ENCODE results near the gene SLIT1. TPM values are rescaled to one million over a fixed set of nuclear protein-coding genes. Genes with fewer than 3 reads are reported as not detected.

Gene SLIT1
- total RNA-seq, 1 donor from 2014 or later: 0.12 TPM

DNA sequence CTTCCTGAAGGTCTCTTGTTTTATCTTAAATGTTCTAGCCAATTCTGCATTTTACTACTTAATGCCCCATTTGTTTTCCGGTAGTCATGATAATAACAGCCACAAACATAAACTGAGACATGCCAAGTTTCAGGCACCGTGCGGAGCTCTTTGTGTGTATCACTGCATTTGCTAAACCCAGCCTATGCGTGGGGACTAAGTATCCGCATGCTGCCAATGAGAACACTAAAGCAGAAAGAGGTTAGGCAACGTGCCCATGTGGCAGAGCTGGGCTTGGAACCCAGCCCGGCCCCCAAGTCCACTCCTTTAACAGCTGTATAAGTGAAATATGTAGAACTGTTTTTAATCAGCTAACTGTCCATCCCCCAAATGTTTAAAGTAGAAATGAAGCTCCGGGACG is 54.1 kb downstream of the SLIT1 start:
- no peak for DNase-seq (ENCODE audit: low read depth)
- TF ChIP-seq, protein P1, sequence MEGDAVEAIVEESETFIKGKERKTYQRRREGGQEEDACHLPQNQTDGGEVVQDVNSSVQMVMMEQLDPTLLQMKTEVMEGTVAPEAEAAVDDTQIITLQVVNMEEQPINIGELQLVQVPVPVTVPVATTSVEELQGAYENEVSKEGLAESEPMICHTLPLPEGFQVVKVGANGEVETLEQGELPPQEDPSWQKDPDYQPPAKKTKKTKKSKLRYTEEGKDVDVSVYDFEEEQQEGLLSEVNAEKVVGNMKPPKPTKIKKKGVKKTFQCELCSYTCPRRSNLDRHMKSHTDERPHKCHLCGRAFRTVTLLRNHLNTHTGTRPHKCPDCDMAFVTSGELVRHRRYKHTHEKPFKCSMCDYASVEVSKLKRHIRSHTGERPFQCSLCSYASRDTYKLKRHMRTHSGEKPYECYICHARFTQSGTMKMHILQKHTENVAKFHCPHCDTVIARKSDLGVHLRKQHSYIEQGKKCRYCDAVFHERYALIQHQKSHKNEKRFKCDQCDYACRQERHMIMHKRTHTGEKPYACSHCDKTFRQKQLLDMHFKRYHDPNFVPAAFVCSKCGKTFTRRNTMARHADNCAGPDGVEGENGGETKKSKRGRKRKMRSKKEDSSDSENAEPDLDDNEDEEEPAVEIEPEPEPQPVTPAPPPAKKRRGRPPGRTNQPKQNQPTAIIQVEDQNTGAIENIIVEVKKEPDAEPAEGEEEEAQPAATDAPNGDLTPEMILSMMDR (conservative IDR thresholded peaks at IDR 0.05; ENCODE audit: low read depth, low read length): no peak
- no peak overlapping the region for H3K4me3 ChIP-seq (ENCODE audit: low read depth, low read length)

DNA sequence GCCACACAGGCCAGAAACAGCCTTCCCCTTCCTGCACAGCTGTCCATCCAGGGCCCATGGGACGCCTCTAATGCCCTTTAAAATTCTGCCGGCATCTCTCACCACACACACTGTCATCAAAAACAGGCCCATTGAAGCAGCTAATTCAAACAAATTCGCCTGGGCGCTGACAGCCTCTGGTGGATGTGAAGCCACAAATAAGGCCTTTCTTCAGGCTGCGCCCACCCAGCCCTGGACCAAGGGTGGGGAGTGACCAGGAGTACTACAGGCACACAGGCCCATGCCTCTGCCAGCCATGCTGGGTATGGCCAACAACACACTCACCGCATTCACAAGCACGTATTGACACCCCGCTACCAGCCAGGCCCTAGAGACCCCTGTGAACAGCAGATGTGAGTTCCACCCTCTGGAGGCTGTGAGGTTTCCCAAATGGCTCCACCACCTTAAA is 54.6 kb downstream of the SLIT1 start:
- DNase-seq (ENCODE audit: low read depth): no peak
- no peak overlapping the region for H3K4me3 ChIP-seq (ENCODE audit: low read depth, low read length)
- TF ChIP-seq, protein P1 (conservative IDR thresholded peaks at IDR 0.05; ENCODE audit: low read depth, low read length): no peak

DNA sequence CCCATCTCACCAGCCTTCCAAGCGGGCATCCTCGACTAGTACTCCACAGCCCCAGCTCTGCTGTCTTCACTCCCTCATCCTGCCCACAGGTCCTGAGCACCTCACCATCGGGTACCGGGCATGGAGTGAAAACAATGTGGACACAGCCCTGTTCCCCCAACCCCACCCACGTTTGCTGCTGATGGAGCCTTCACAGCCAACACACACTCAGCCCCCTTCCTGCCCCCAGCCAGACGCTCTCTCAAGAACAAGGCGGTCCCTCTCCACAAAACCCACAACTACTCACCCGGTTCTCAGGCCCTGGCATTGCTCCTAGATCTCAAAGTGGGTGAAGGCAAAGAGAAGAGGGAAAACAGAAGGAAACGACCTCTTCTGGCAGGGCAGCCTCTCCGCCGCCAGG is 56.1 kb downstream of the SLIT1 start:
- no peak overlapping the region for H3K4me3 ChIP-seq (ENCODE audit: low read depth, low read length)

DNA sequence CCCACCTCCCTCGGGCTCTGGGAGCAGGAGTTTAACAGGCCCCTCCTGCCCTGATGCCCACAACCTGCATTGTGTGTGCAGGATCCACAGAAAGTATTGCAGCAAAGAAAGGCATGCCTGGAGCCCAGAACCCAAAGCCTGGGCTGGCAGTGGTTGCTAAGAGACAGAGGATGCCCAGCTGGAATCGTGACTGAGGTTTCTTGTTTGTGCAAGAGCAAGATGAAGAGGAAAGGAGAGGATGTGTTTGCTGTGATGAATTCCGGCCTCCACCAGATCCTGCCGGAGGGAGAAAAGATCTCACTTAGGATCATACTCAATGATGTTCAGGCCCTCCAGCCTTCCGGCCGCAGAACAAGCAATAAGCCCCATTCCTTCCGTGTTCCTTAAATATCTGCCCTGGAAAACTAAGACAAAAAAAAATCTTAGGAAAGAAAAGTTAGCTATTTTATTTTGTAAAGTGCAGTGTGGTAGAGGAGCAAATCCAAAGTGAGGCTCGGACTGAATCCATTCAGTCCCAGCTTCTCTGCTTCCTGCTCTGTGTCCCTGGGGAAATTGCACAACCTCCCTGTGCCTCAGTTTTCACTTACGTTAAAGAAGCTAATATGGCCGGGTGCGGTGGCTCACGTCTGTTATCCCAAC is 57.1 kb downstream of the SLIT1 start:
- TF ChIP-seq, protein P1 (conservative IDR thresholded peaks at IDR 0.05; ENCODE audit: low read depth, low read length): no peak
- DNase-seq (ENCODE audit: low read depth): no peak
- no peak overlapping the region for H3K4me3 ChIP-seq (ENCODE audit: low read depth, low read length)

More for the DNA sequence above, 56.1 kb downstream of the SLIT1 start:
- no peak for DNase-seq (ENCODE audit: low read depth)
- TF ChIP-seq, protein P1 (conservative IDR thresholded peaks at IDR 0.05; ENCODE audit: low read depth, low read length): no peak

- TF ChIP-seq, protein P1 (conservative IDR thresholded peaks at IDR 0.05; ENCODE audit: low read depth, low read length): no peak
- H3K4me3 ChIP-seq (ENCODE audit: low read depth, low read length): no peak overlapping the region
- DNase-seq (ENCODE audit: low read depth): no peak
These were observed 57.7 kb downstream of the SLIT1 start for GRCh38 chr10:97128039-97128492.

DNA sequence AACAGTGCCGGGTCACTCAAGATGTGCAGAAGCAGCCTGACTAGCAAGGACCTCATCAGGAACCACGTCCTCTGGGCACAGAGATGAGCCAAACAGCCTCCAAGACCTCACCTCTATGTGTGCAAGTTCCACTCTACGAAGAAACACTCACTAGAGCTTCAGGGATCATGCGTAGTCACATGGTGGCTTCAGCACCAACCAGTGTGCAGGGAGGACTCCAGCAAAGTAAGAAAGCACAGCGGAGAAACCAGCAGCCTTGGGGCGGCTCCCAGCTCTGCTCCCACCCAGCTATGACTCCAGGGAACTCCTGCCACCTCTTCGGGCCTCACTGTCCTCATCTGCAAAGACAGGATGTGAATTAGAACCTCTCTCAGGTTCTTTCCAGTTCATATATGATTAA is 58.2 kb downstream of the SLIT1 start:
- no peak for DNase-seq (ENCODE audit: low read depth)
- no peak overlapping the region for H3K4me3 ChIP-seq (ENCODE audit: low read depth, low read length)
- TF ChIP-seq, protein P1 (conservative IDR thresholded peaks at IDR 0.05; ENCODE audit: low read depth, low read length): no peak

- no peak for DNase-seq (ENCODE audit: low read depth)
- H3K4me3 ChIP-seq (ENCODE audit: low read depth, low read length): no peak overlapping the region
- TF ChIP-seq, protein P1 (conservative IDR thresholded peaks at IDR 0.05; ENCODE audit: low read depth, low read length): no peak
These were observed 61.5 kb downstream of the SLIT1 start for GRCh38 chr10:97124211-97124610.
